PFSK-1 (cell line): ENCODE results near the gene LRMDA.

Experiments used
- POLR2AphosphoS5 ChIP-seq: IDR thresholded peaks from 2 replicates; pipeline ENCODE4 v1.6.1; 2012; ENCODE audit warnings: low read depth, mild to moderate bottlenecking, control low read depth, low read length, moderate library complexity
- TAF1 ChIP-seq: IDR thresholded peaks from 2 replicates; pipeline ENCODE4 v1.6.1; 2012; ENCODE audit warnings: low read length, control low read depth, borderline replicate concordance; ENCODE audit not compliant: insufficient read depth
- TF ChIP-seq, protein P1 (sequence below), 2 experiments: IDR thresholded peaks; 2 replicates each; pipeline versions ENCODE4 v1.6.1 to v1.8.0; 2011 to 2012; ENCODE audit warnings: low read depth in 2 of 2, low read length in 2 of 2, control low read depth in 1 of 2, inconsistent platforms in 1 of 2, mild to moderate bottlenecking in 1 of 2, moderate library complexity in 1 of 2; ENCODE audit not compliant: insufficient read depth in 1 of 2

DNA sequence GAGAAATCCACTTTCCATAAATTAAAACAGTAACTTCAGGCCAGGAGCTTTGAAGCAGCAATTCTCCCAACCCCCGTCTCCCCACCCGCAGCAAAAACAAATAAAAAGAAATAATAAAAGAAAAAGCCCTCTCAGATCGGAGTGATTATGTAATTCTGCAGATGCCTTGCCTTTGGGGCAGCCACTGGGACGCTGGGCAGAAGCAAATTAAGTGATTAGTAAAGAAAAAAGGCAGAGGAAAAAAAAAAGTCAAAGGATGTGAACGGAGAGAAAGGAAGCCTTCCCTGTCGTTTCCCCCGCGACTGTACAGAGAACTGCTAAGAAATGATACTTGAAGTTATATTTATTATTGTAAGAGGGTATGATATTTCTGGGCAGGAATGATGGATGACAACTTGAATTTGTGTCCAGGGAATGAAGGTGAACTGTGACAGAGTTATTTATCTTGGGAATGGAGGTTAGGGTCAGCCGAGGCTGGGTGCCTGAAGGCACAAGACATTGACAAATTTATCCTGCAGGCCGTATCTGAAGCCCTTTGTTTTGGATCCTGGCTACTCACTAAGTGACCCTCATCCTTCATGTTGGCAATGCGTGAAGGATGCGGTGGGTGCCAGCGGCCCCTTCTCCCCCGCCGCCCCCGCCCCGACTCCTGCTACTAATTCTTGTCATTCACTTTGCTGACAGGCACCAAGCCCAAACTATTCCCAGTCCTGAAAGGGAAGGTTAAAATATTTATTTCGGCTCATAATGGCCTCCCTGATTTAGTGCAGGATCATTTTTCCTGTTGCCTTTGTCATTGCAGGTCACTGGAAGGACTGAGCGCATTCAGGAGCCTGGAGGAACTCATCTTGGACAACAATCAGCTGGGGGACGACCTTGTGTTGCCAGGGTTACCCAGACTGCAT, 604.0 kb downstream of the LRMDA start:
- no peak for TF ChIP-seq POLR2AphosphoS5
- TF ChIP-seq, protein P1, sequence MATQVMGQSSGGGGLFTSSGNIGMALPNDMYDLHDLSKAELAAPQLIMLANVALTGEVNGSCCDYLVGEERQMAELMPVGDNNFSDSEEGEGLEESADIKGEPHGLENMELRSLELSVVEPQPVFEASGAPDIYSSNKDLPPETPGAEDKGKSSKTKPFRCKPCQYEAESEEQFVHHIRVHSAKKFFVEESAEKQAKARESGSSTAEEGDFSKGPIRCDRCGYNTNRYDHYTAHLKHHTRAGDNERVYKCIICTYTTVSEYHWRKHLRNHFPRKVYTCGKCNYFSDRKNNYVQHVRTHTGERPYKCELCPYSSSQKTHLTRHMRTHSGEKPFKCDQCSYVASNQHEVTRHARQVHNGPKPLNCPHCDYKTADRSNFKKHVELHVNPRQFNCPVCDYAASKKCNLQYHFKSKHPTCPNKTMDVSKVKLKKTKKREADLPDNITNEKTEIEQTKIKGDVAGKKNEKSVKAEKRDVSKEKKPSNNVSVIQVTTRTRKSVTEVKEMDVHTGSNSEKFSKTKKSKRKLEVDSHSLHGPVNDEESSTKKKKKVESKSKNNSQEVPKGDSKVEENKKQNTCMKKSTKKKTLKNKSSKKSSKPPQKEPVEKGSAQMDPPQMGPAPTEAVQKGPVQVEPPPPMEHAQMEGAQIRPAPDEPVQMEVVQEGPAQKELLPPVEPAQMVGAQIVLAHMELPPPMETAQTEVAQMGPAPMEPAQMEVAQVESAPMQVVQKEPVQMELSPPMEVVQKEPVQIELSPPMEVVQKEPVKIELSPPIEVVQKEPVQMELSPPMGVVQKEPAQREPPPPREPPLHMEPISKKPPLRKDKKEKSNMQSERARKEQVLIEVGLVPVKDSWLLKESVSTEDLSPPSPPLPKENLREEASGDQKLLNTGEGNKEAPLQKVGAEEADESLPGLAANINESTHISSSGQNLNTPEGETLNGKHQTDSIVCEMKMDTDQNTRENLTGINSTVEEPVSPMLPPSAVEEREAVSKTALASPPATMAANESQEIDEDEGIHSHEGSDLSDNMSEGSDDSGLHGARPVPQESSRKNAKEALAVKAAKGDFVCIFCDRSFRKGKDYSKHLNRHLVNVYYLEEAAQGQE (IDR thresholded peaks at IDR 0.05; ENCODE audit: insufficient read depth in 1 of 2, low read depth in 2 of 2, low read length in 2 of 2), result no peak
- no peak for TF ChIP-seq TAF1
